ENCODE measurements around the gene FAM13C.
"Not testable (repeated sequence)": the region's sequence is repeated elsewhere in the genome, so short reads cannot be mapped to it uniquely, and the experiment has no call there.

FAM13C gene

GRCh38 chr10:59225211-59225610 lies 137.1 kb downstream of the FAM13C start:
- DNase-seq, result no peak

- DNase-seq, result not testable (repeated sequence)
Observed at GRCh38 chr10:59223597-59223996, 138.8 kb downstream of the FAM13C start.

- no peak for DNase-seq
Observed at GRCh38 chr10:59222788-59223187, 139.6 kb downstream of the FAM13C start.

- DNase-seq, result no peak
Observed at GRCh38 chr10:59216178-59216869, 146.0 kb downstream of the FAM13C start.

GRCh38 chr10:59214160-59214559 lies 148.2 kb downstream of the FAM13C start:
- no peak for DNase-seq

GRCh38 chr10:59212301-59212798 lies 150.0 kb downstream of the FAM13C start:
- no peak for DNase-seq

- no peak for DNase-seq
Observed at GRCh38 chr10:59206204-59206720, 156.1 kb downstream of the FAM13C start.

Measured in activated gamma-delta T cell (primary cell).